Measurements from ENCODE around the gene ALK.

DNA sequence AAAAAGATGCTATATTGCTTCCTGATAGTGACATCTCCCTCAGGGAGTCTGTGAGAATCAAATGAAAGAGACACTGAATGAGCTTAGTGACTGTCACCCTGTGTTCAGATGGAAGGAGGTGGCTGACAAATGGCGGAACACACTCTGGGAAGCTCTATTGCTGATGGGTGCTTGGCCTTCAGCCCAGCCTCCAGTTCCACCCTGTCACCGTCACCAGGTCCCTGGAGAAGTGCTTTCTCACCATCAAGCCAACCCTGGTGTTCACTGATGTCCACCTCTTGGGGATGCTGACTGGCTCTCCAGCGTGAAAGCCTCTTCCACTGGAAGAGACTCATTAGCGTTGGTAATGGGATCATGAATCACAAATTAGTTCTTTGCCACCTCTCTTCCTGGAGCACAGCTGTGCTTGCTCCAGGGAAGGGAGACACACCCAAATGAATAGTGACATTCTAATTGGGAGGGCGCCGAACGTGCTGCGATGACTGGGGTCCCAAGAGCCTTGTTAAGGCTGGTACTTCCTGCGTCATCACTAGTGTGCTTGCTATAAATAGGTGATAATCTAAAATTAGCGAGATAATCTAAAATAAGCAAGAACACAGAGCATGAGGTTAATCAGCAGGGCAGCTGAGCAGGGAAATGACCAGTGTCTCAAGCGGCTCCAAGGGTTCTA lies 652.2 kb downstream of the ALK start:
- TF ChIP-seq CTCF (IDR thresholded peaks at IDR 0.05) (no peak), EZH2 (IDR thresholded peaks at IDR 0.05; ENCODE audit: borderline replicate concordance, insufficient read depth, low read depth, low read length, poor library complexity, severe bottlenecking) (no peak)
